ENCODE measurements around the gene FOXA3.
A peak's percentile ranks its signal among the peaks of the same experiment; 100 is the strongest.

FOXA3 gene

DNA sequence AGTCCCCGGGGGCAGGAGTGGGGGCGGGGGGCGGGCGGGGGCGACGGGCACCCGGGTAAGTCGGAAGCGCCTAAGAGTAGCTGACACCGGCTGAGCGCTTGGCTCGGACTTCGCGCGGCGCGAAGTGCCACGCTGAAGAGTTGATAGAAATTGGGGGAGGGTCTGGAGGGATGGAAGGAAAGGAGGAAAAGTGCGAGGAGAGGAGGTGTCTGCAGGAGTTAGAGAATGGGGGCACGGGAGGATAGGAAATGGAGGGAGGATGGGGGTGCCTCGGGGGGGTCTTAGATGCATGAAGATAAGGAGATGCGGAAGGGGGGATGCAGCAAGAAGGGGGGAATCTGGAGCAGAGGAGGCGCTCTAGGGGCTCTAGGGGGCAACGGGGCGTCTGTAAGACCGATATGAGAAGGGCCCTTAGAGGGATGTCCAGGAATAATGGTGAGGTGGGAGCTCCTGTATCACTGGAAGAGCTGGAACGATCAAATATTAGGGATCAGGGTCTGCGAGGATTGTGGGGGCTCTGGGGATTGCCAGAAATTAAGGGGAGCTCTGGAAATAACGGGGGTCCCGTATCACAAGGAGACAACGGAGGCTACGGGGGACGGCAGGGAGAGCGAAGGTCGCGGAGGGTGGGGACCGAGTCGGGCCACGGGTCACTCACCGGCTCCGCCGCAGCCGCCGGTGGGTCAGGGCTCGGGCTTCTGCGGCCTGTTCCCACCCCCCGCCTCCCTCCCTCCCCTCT is 38.0 kb downstream of the FOXA3 start, which contains the start of gene MYPOP:
TSS of gene MYPOP (minus strand) at position 702 of the 739 bp plus-strand sequence. CDS start 840 bp downstream, outside the sequence.
- H3K36me3 ChIP-seq (ENCODE audit: control insufficient read depth in 1 of 2, insufficient read depth in 2 of 2, low read length in 2 of 2) = peaks cover 6 to 15% of the 10 kb centered on the region in 2 donors
- no peaks in the 10 kb centered on the region for H3K27me3 ChIP-seq (ENCODE audit: control insufficient read depth in 1 of 2, insufficient read depth in 2 of 2, low read length in 2 of 2)
- no peaks in the 10 kb centered on the region for H3K9me3 ChIP-seq (ENCODE audit: control insufficient read depth in 1 of 2, low read length in 2 of 2)
- H3K27ac ChIP-seq (ENCODE audit: low read depth, low read length) = no peak within 1 kb of the TSS
- peaks cover 12 to 19% of the 10 kb centered on the region in 2 donors for H3K4me1 ChIP-seq (ENCODE audit: control insufficient read depth in 1 of 2, insufficient read depth in 2 of 2, low read length in 2 of 2)
- H3K4me3 ChIP-seq (ENCODE audit: low read depth in 1 of 2, low read length in 2 of 2) = peak within 1 kb of the TSS; percentile 92 to 95
- peak within 1 kb of the TSS; percentile 71 to 91 for H3K9ac ChIP-seq (ENCODE audit: low read depth in 1 of 2, low read length in 2 of 2)

DNA sequence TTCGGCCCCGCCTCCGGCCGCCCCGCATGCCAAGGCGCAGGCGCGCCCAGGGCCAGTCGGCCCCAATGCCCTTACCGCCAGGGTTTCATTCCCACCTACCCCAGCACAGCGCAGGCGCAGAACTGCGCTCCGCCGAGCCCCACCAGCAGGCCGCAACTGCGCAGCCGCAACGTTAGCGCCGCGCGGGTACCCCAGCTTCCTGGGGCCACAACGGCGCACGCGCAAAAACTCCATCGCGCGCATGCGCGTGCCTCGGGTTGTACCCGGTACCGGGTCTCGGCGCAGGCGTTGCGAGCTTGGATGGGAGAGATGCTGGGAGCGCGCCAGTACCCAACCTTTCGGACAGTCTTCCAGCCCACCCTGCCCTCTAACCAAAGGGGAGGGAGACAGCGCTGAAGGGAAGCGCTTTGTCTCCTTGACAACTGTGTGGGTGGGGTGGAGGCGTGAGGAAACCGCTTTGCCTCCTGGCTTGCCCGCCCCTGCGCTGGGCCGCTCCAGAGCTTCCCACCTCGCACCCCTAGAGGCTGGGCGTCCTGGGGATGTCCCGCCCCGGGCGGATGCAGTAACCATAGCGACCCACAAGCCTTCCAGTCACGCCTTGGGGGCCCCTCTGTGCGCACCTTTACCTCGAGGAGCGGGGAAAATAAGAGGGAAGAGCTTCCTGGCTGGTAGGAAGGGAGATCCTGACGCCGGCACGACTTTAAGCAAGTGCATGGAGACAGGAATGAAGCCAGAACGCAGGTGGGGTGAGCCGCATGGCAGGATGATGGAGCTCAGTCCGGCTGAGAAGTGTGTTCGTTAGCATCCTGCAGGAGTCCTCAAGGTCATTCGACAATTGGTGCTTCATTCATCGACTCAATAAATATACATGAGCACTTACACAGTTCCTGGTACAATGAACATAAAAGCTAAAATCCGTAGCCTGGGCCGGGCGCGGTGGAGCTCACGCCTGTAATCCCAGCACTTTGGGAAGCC is 38.8 kb downstream of the FOXA3 start:
- Histone ChIP-seq H3K27me3 (ENCODE audit: control insufficient read depth in 1 of 2, insufficient read depth in 2 of 2, low read length in 2 of 2) (no peaks in the 10 kb centered on the region), H3K4me1 (ENCODE audit: control insufficient read depth in 1 of 2, insufficient read depth in 2 of 2, low read length in 2 of 2) (peaks cover 12 to 19% of the 10 kb centered on the region in 2 donors), H3K36me3 (ENCODE audit: control insufficient read depth in 1 of 2, insufficient read depth in 2 of 2, low read length in 2 of 2) (peaks cover 6 to 10% of the 10 kb centered on the region in 2 donors), H3K9me3 (ENCODE audit: control insufficient read depth in 1 of 2, low read length in 2 of 2) (no peaks in the 10 kb centered on the region), H3K9ac (ENCODE audit: low read depth in 1 of 2, low read length in 2 of 2) (peak overlapping the region; percentile 62 to 91), H3K4me3 (ENCODE audit: low read depth in 1 of 2, low read length in 2 of 2) (peak overlapping the region; percentile 92 to 95), H3K27ac (ENCODE audit: low read depth, low read length) (no peak overlapping the region)

DNA sequence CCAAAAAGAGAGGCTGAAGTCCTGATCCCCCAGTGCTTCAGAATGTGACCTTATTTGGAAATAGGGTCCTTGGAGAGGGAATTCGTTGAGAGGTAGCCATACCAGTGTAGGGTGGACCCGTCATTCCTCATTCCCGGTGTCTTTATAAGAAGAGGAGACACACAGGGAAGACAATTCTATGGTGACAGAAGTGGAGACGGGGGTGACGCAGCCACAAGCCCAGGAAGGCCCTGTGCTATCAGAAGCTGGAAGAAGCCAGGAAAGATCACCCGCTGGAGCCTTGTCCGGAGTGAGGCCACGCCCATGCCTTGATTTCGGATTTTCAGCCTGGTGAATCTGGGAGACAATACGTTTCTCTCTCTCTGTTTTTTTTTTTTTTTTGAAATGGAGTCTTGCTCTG is 40.9 kb downstream of the FOXA3 start:
- no peaks in the 10 kb centered on the region for H3K9me3 ChIP-seq (ENCODE audit: control insufficient read depth in 1 of 2, low read length in 2 of 2)
- H3K27me3 ChIP-seq (ENCODE audit: control insufficient read depth in 1 of 2, insufficient read depth in 2 of 2, low read length in 2 of 2) = no peaks in the 10 kb centered on the region
- no peaks in the 10 kb centered on the region for H3K36me3 ChIP-seq (ENCODE audit: control insufficient read depth in 1 of 2, insufficient read depth in 2 of 2, low read length in 2 of 2)
- H3K27ac ChIP-seq (ENCODE audit: low read depth, low read length) = no peak overlapping the region
- H3K4me1 ChIP-seq (ENCODE audit: control insufficient read depth in 1 of 2, insufficient read depth in 2 of 2, low read length in 2 of 2) = peaks cover 12 to 19% of the 10 kb centered on the region in 2 donors
- no peak overlapping the region for H3K4me3 ChIP-seq (ENCODE audit: low read depth in 1 of 2, low read length in 2 of 2)
- H3K9ac ChIP-seq (ENCODE audit: low read depth in 1 of 2, low read length in 2 of 2) = no peak overlapping the region

DNA sequence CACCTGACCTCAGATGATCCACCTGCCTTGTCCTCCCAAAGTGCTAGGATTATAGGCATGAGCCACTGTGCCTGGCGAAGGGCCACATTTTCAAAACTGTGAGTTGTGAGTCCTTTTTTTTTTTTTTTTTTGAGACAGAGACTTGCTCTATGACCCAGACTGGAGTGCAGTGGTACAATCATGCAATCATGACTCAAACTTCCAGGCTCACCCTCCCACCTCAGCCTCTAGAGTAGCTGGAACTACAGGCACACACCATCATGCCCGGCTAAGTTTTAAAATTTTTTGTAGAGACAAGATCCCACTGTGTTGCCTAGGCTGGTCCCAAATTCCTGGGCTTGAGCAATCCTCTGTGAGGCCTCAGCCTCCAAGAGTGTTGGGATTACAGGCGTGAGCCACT is 42.1 kb downstream of the FOXA3 start:
- H3K27ac ChIP-seq (ENCODE audit: low read depth, low read length) = no peak overlapping the region
- no peaks in the 10 kb centered on the region for H3K27me3 ChIP-seq (ENCODE audit: control insufficient read depth in 1 of 2, insufficient read depth in 2 of 2, low read length in 2 of 2)
- H3K9me3 ChIP-seq (ENCODE audit: control insufficient read depth in 1 of 2, low read length in 2 of 2) = no peaks in the 10 kb centered on the region

DNA sequence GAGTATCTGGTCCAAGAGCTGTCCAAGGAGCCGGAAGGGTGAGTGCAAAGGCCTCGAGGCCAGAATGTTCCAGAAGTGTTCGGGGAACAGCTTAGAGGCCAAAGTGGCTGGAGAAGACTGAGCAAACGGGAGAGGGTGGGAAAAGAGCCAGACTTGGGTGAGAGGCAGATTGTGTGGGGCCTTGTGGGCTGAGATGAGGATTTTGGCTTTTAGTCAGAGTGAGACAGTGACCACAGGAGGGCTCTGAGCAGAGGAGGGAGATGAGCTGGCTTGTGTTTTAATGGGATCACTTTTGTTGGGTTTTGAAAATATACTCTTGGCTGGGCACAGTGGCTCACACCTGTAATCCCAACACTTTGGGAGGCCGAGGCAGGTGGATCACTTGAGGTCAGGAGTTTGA is 44.8 kb downstream of the FOXA3 start:
- Histone ChIP-seq H3K4me3 (ENCODE audit: low read depth in 1 of 2, low read length in 2 of 2) (no peak overlapping the region), H3K27ac (ENCODE audit: low read depth, low read length) (no peak overlapping the region), H3K27me3 (ENCODE audit: control insufficient read depth in 1 of 2, insufficient read depth in 2 of 2, low read length in 2 of 2) (no peaks in the 10 kb centered on the region), H3K9ac (ENCODE audit: low read depth in 1 of 2, low read length in 2 of 2) (no peak overlapping the region), H3K9me3 (ENCODE audit: control insufficient read depth in 1 of 2, low read length in 2 of 2) (no peaks in the 10 kb centered on the region), H3K4me1 (ENCODE audit: control insufficient read depth in 1 of 2, insufficient read depth in 2 of 2, low read length in 2 of 2) (no peaks in the 10 kb centered on the region), H3K36me3 (ENCODE audit: control insufficient read depth in 1 of 2, insufficient read depth in 2 of 2, low read length in 2 of 2) (no peaks in the 10 kb centered on the region)

More for the DNA sequence above, 42.1 kb downstream of the FOXA3 start:
- Histone ChIP-seq H3K9ac (ENCODE audit: low read depth in 1 of 2, low read length in 2 of 2) (no peak overlapping the region), H3K36me3 (ENCODE audit: control insufficient read depth in 1 of 2, insufficient read depth in 2 of 2, low read length in 2 of 2) (no peaks in the 10 kb centered on the region), H3K4me1 (ENCODE audit: control insufficient read depth in 1 of 2, insufficient read depth in 2 of 2, low read length in 2 of 2) (peaks cover 5 to 10% of the 10 kb centered on the region in 2 donors), H3K4me3 (ENCODE audit: low read depth in 1 of 2, low read length in 2 of 2) (no peak overlapping the region)

DNA sequence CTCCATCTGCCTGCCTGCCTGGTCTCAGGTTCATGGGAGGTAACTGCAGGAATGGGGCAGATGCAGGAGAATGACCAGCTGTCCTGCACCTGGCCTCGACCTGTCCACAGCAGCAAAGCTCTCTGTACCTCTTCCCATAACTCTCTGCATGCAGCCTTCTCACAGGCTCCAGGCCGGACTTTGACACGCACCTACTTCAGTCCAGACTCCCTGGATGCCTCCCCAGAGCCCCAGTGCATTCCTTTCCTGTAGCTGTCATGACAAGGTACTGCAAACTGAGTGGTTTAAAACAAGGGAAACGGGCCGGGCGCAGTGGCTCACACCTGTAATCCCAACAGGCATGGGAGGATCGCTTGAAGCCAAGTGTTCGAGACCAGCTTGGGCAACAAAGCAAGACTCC is 47.2 kb downstream of the FOXA3 start:
- Histone ChIP-seq H3K4me1 (ENCODE audit: control insufficient read depth in 1 of 2, insufficient read depth in 2 of 2, low read length in 2 of 2) (no peaks in the 10 kb centered on the region), H3K36me3 (ENCODE audit: control insufficient read depth in 1 of 2, insufficient read depth in 2 of 2, low read length in 2 of 2) (no peaks in the 10 kb centered on the region), H3K27me3 (ENCODE audit: control insufficient read depth in 1 of 2, insufficient read depth in 2 of 2, low read length in 2 of 2) (peaks cover 0 to 3% of the 10 kb centered on the region in 2 donors), H3K27ac (ENCODE audit: low read depth, low read length) (no peak overlapping the region), H3K9ac (ENCODE audit: low read depth in 1 of 2, low read length in 2 of 2) (no peak overlapping the region), H3K9me3 (ENCODE audit: control insufficient read depth in 1 of 2, low read length in 2 of 2) (no peaks in the 10 kb centered on the region), H3K4me3 (ENCODE audit: low read depth in 1 of 2, low read length in 2 of 2) (no peak overlapping the region)

DNA sequence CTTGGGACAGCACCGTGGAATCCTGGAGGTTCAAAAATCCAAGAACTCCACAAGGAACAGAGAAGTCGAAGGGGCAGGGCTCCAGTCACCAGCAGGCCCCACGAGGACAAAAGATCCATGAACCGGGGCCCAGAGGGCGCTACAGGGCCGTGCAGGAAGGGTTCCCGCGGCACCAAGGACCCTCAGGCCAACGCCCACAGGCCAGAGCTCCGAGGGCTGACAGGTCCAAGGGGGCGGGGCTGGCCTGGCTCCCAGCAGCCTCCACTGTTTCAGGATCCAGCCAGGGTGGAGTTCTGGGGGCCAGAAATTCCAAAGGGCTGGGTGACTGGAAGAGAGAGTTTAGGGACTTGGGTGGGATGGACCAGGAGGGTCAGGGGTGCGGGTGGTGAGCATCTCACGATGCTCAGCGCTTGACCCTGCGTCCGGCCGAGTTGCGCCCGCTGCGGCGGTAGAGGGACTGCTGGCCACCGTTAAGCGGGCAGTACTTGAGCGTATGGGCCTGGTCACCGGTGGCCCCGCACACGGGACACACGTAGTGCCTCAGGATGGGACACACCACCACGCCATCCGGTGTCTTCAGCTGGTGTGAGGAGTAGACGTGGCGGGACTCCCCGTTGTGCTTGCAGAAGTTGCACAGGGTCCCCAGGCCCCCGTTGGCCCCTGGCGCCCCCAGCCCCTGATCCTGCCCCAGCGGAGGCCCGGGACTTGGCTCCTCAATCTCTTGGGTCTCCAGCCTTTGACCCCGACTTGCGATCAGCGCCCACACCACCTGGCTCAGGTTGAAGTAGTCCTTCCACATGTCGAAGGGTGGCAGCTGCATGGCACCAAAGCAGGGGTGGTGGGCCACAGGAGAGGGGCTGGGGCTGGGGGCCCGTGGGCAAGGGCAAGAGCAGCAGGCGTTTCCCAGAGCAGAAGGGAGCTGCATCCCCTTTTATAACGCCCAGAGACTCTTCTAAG is 50.0 kb downstream of the FOXA3 start, which contains the start of gene NANOS2:
TSS of gene NANOS2 (minus strand) at position 905 of the 957 bp plus-strand sequence. CDS start at position 820, 85 bp downstream.
- Histone ChIP-seq H3K4me1 (ENCODE audit: control insufficient read depth in 1 of 2, insufficient read depth in 2 of 2, low read length in 2 of 2) (no peaks in the 10 kb centered on the region), H3K36me3 (ENCODE audit: control insufficient read depth in 1 of 2, insufficient read depth in 2 of 2, low read length in 2 of 2) (no peaks in the 10 kb centered on the region), H3K9ac (ENCODE audit: low read depth in 1 of 2, low read length in 2 of 2) (no peak within 1 kb of the TSS), H3K9me3 (ENCODE audit: control insufficient read depth in 1 of 2, low read length in 2 of 2) (no peaks in the 10 kb centered on the region), H3K4me3 (ENCODE audit: low read depth in 1 of 2, low read length in 2 of 2) (no peak within 1 kb of the TSS), H3K27ac (ENCODE audit: low read depth, low read length) (no peak within 1 kb of the TSS), H3K27me3 (ENCODE audit: control insufficient read depth in 1 of 2, insufficient read depth in 2 of 2, low read length in 2 of 2) (peaks cover 0 to 3% of the 10 kb centered on the region in 2 donors)

DNA sequence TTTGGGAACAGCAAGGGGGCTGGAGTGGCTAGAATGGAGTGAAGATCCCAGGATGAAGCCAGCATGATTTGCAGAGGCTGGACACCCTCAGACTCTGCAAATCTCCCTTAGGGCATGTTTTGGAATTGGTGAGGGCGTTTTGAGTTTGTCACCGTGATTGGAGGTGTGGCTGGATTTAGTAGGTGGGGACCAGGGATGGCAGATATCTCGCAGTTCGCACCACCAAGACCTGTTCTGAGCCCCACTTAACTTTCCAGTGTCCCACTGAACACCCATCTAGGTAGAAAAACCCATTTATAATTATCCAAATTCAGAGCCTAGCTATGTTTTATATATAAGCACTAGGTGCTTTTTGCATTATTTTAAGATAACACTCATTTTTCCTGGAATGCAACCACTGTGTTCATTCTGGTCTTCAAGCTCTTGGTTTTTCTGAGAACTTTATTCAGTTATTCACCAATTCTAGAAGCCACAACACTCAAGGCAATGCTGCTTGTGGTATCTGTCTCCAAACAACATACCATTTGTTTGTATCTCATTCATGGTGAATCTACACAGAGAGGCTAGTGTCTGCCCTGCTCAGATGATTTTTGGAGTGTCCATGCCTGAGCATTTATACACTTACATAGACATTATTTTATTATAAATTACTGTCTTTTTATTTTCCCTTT is 53.4 kb downstream of the FOXA3 start:
- H3K4me3 ChIP-seq (ENCODE audit: low read depth in 1 of 2, low read length in 2 of 2) = no peak overlapping the region
- H3K4me1 ChIP-seq (ENCODE audit: control insufficient read depth in 1 of 2, insufficient read depth in 2 of 2, low read length in 2 of 2) = no peaks in the 10 kb centered on the region
- no peak overlapping the region for H3K27ac ChIP-seq (ENCODE audit: low read depth, low read length)
- H3K36me3 ChIP-seq (ENCODE audit: control insufficient read depth in 1 of 2, insufficient read depth in 2 of 2, low read length in 2 of 2) = no peaks in the 10 kb centered on the region
- H3K9ac ChIP-seq (ENCODE audit: low read depth in 1 of 2, low read length in 2 of 2) = no peak overlapping the region
- peaks cover 0 to 17% of the 10 kb centered on the region in 2 donors for H3K27me3 ChIP-seq (ENCODE audit: control insufficient read depth in 1 of 2, insufficient read depth in 2 of 2, low read length in 2 of 2)
- no peaks in the 10 kb centered on the region for H3K9me3 ChIP-seq (ENCODE audit: control insufficient read depth in 1 of 2, low read length in 2 of 2)

DNA sequence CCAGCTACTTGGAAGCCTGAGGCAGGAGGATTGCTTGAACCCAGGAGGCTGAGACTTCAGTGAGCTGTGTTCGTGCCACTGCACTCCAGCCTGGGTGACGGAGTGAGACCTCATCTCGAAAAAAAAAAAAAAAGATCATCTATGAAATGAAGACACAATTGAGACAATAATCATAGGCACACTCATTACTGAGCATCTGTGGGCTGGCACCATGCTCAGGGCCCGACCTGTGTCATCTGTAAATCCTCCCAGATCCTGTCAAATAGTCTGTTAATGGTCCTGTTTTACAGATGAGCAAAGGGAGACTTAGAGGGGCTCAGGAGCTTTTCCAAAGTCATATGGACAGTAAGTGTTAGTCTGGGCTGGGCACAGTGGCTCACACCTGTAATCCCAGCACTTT is 54.6 kb downstream of the FOXA3 start:
- Histone ChIP-seq H3K9me3 (ENCODE audit: control insufficient read depth in 1 of 2, low read length in 2 of 2) (no peaks in the 10 kb centered on the region), H3K27me3 (ENCODE audit: control insufficient read depth in 1 of 2, insufficient read depth in 2 of 2, low read length in 2 of 2) (peaks cover 0 to 17% of the 10 kb centered on the region in 2 donors), H3K4me1 (ENCODE audit: control insufficient read depth in 1 of 2, insufficient read depth in 2 of 2, low read length in 2 of 2) (no peaks in the 10 kb centered on the region), H3K27ac (ENCODE audit: low read depth, low read length) (no peak overlapping the region), H3K9ac (ENCODE audit: low read depth in 1 of 2, low read length in 2 of 2) (no peak overlapping the region), H3K4me3 (ENCODE audit: low read depth in 1 of 2, low read length in 2 of 2) (no peak overlapping the region), H3K36me3 (ENCODE audit: control insufficient read depth in 1 of 2, insufficient read depth in 2 of 2, low read length in 2 of 2) (no peaks in the 10 kb centered on the region)
